MM.1S (cell line): ENCODE data around the gene SUPT4H1.

Source experiments
- CTCF ChIP-seq: fragments of 300-600 bp; sonication (generic); IDR thresholded peaks from 2 replicates; pipeline ENCODE4 v1.5.1; 2016; ENCODE audit warnings: antibody characterized with exemption, low read length, mixed read lengths
- EZH2 ChIP-seq: fragments of 300-600 bp; sonication (generic); optimal IDR thresholded peaks from 2 replicates; pipeline ENCODE3; 2017; ENCODE audit warnings: low read depth, mild to moderate bottlenecking, antibody characterized with exemption, low read length, mixed read lengths
- EZH2phosphoT487 ChIP-seq: fragments of 300-600 bp; sonication (generic); IDR thresholded peaks from 2 replicates; pipeline ENCODE4 v1.6.1; 2018; ENCODE audit warnings: antibody characterized with exemption, low read length

- no peak for TF ChIP-seq CTCF
- no peak for TF ChIP-seq EZH2phosphoT487
- no peak for TF ChIP-seq EZH2
Observed at GRCh38 chr17:58365980-58366595, 14.1 kb upstream of the SUPT4H1 start.
